ENCODE measurements around the gene MMD2.

- no peak for TF ChIP-seq CTCF (IDR thresholded peaks at IDR 0.05)
- no peak for TF ChIP-seq POLR2A (IDR thresholded peaks at IDR 0.05)
These were observed 79.4 kb downstream of the MMD2 start for GRCh38 chr7:4879396-4880081.
